ENCODE data around the gene ATF7IP2.

ATF7IP2 gene

GRCh38 chr16:10518479-10519041, 132.7 kb downstream of the ATF7IP2 start:
- DNase-seq, result no peak

GRCh38 chr16:10519297-10519696, 133.4 kb downstream of the ATF7IP2 start:
- DNase-seq, result no peak

GRCh38 chr16:10519929-10520868, 134.3 kb downstream of the ATF7IP2 start:
- DNase-seq, result no peak

GRCh38 chr16:10520869-10521578, 135.2 kb downstream of the ATF7IP2 start:
- DNase-seq, result no peak

GRCh38 chr16:10521681-10522274, 135.9 kb downstream of the ATF7IP2 start:
- DNase-seq, result peak in 1 of 4 experiments; percentile 7

GRCh38 chr16:10522966-10523365, 137.1 kb downstream of the ATF7IP2 start:
- no peak for DNase-seq

GRCh38 chr16:10525214-10525825, 139.5 kb downstream of the ATF7IP2 start:
- no peak for DNase-seq

- no peak for DNase-seq
Observed at GRCh38 chr16:10526962-10527361, 141.1 kb downstream of the ATF7IP2 start.

- DNase-seq, result no peak
Observed at GRCh38 chr16:10528635-10529034, 142.8 kb downstream of the ATF7IP2 start.

GRCh38 chr16:10529895-10530669, 144.2 kb downstream of the ATF7IP2 start:
- DNase-seq, result no peak

- no peak for DNase-seq
Observed at GRCh38 chr16:10530685-10531084, 144.8 kb downstream of the ATF7IP2 start.

- DNase-seq, result no peak
Observed at GRCh38 chr16:10531582-10531981, 145.7 kb downstream of the ATF7IP2 start.
